IMR-90 (cell line): ENCODE data around the gene SLC16A1. TPM values are rescaled to one million over a fixed set of nuclear protein-coding genes. Genes with fewer than 3 reads are reported as not detected.

Experiments
- ATAC-seq: fragments of 200-7000 bp; cut with Tn5 transposase; 2 replicates; pipeline ENCODE4 v1.9.1; 2020; ENCODE audit warnings: low read depth, mild to moderate bottlenecking, moderate library complexity
- BruUV-seq: library from RNA; stranded (reverse); fragments of 400-500 nt; replicated peaks from 2 replicates; lab custom pipeline; 2021; lab: Mats Ljungman, UMichigan
- CTCF ChIA-PET: fragments of 300-600 bp; formaldehyde crosslinking; extraction: SDS; loops from one replicate; lab custom pipeline; 2021; ENCODE audit warnings: antibody characterized with exemption; lab: Yijun Ruan, JAX
- POLR2A ChIA-PET: fragments of 300-600 bp; sonication (Branson Sonifier 250); formaldehyde crosslinking; loops from one replicate; lab custom pipeline; 2022; ENCODE audit warnings: antibody characterized with exemption; ENCODE audit not compliant: unreplicated experiment; lab: Charles Lee
- DNase-seq: peaks from one replicate; pipeline ENCODE4 v3.0.0; 2013
- H2AFZ ChIP-seq: replicated peaks from 2 replicates; pipeline ENCODE3; 2013; ENCODE audit warnings: low read length, mild to moderate bottlenecking; ENCODE audit not compliant: poor library complexity
- H2AK5ac ChIP-seq: 2 replicates; pipeline ENCODE4 v1.6.1; 2013; ENCODE audit warnings: low read depth, low read length, inconsistent platforms
- H2AK9ac ChIP-seq: replicated peaks from 2 replicates; pipeline ENCODE3; 2013; ENCODE audit warnings: mild to moderate bottlenecking, low read depth, low read length, moderate library complexity; ENCODE audit not compliant: poor library complexity
- H2BK120ac ChIP-seq: 2 replicates; pipeline ENCODE4 v1.6.1; 2013; ENCODE audit warnings: low read depth, low read length, inconsistent platforms
- H2BK15ac ChIP-seq: 3 replicates; pipeline ENCODE4 v1.6.1; 2013; ENCODE audit warnings: low read depth, low read length, inconsistent platforms
- H2BK20ac ChIP-seq: 2 replicates; pipeline ENCODE4 v1.6.1; 2013; ENCODE audit warnings: low read depth, mild to moderate bottlenecking, inconsistent platforms, low read length, moderate library complexity
- H2BK5ac ChIP-seq: 2 replicates; pipeline ENCODE4 v1.6.1; 2013; ENCODE audit warnings: mild to moderate bottlenecking, low read depth, low read length, inconsistent platforms; ENCODE audit not compliant: poor library complexity, severe bottlenecking
- H3K14ac ChIP-seq: replicated peaks from 2 replicates; pipeline ENCODE4 v1.6.1; 2013; ENCODE audit warnings: low read depth, low read length, inconsistent platforms
- H3K18ac ChIP-seq: 2 replicates; pipeline ENCODE4 v1.6.1; 2013; ENCODE audit warnings: low read depth, low read length, control low read depth
- H3K23ac ChIP-seq: 2 replicates; pipeline ENCODE4 v1.6.1; 2013; ENCODE audit warnings: low read depth, low read length, inconsistent platforms
- H3K27ac ChIP-seq: 2 replicates; pipeline ENCODE4 v1.5.1; 2013; ENCODE audit warnings: mild to moderate bottlenecking, control low read depth, low read length; ENCODE audit not compliant: insufficient read depth
- H3K27me3 ChIP-seq: 2 replicates; pipeline ENCODE4 v1.6.1; 2013; ENCODE audit warnings: low read length; ENCODE audit not compliant: control insufficient read depth, insufficient read depth
- H3K36me3 ChIP-seq: 2 replicates; pipeline ENCODE4 v1.6.1; 2013; ENCODE audit warnings: low read length, mixed read lengths; ENCODE audit not compliant: control insufficient read depth, insufficient read depth
- H3K4ac ChIP-seq: 2 replicates; pipeline ENCODE4 v1.6.1; 2013; ENCODE audit warnings: low read depth, low read length, inconsistent platforms
- H3K4me1 ChIP-seq: 2 replicates; pipeline ENCODE4 v1.6.1; 2013; ENCODE audit warnings: low read length, mixed read lengths; ENCODE audit not compliant: control insufficient read depth, insufficient read depth
- H3K4me2 ChIP-seq: 2 replicates; pipeline ENCODE4 v1.6.1; 2013; ENCODE audit warnings: low read depth, mild to moderate bottlenecking, control low read depth, low read length, moderate library complexity
- H3K4me3 ChIP-seq: 2 replicates; pipeline ENCODE4 v1.5.1; 2013; ENCODE audit warnings: low read depth, mild to moderate bottlenecking, control low read depth, low read length, moderate library complexity; ENCODE audit not compliant: insufficient read depth
- H3K56ac ChIP-seq: 2 replicates; pipeline ENCODE4 v1.6.1; 2013; ENCODE audit warnings: low read length, inconsistent platforms; ENCODE audit not compliant: insufficient read depth; ENCODE audit errors: extremely low read depth
- H3K79me1 ChIP-seq, 2 experiments: 2 replicates each; pipeline ENCODE4 v1.6.1; 2013; ENCODE audit warnings: low read length in 2 of 2, inconsistent platforms in 1 of 2, low read depth in 1 of 2
- H3K9ac ChIP-seq: 2 replicates; pipeline ENCODE4 v1.6.1; 2013; ENCODE audit warnings: low read depth, low read length, control low read depth
- H3K9me1 ChIP-seq: 2 replicates; pipeline ENCODE4 v1.6.1; 2013; ENCODE audit warnings: low read length, inconsistent platforms; ENCODE audit not compliant: insufficient read depth
- H3K9me3 ChIP-seq: 2 replicates; pipeline ENCODE4 v1.6.1; 2013; ENCODE audit warnings: low read length; ENCODE audit not compliant: control insufficient read depth, insufficient read depth
- H4K20me1 ChIP-seq: 2 replicates; pipeline ENCODE4 v1.6.1; 2013; ENCODE audit warnings: low read length, inconsistent platforms; ENCODE audit not compliant: insufficient read depth
- H4K5ac ChIP-seq: 2 replicates; pipeline ENCODE4 v1.6.1; 2013; ENCODE audit warnings: mild to moderate bottlenecking, low read depth, low read length, control low read depth
- H4K8ac ChIP-seq, 2 experiments: 2 replicates each; pipeline ENCODE4 v1.6.1; 2013; ENCODE audit warnings: low read depth in 2 of 2, low read length in 2 of 2, control low read depth in 1 of 2, inconsistent platforms in 1 of 2
- H4K91ac ChIP-seq: 2 replicates; pipeline ENCODE4 v1.6.1; 2013; ENCODE audit warnings: low read depth, low read length, inconsistent platforms; ENCODE audit not compliant: insufficient read depth
- BHLHE40 ChIP-seq: fragments of 150-350 bp; IDR thresholded peaks from 2 replicates; pipeline ENCODE4 v1.6.1; 2016; ENCODE audit warnings: mild to moderate bottlenecking, low read depth, low read length
- CEBPB ChIP-seq: IDR thresholded peaks from 2 replicates; pipeline ENCODE4 v1.6.1; 2012; ENCODE audit warnings: low read depth, low read length, improper control_type of control experiment
- CTCF ChIP-seq: conservative IDR thresholded peaks from 2 replicates; pipeline ENCODE4 v1.5.1; 2012; ENCODE audit warnings: mild to moderate bottlenecking, low read depth, low read length, improper control_type of control experiment
- MAFK ChIP-seq: IDR thresholded peaks from 2 replicates; pipeline ENCODE4 v1.6.1; 2012; ENCODE audit warnings: low read depth, low read length, improper control_type of control experiment
- NFE2L2 ChIP-seq: fragments of 150-350 bp; IDR thresholded peaks from 2 replicates; pipeline ENCODE4 v1.6.1; 2016; ENCODE audit warnings: low read depth, mild to moderate bottlenecking, low read length
- RAD21 ChIP-seq: IDR thresholded peaks from 2 replicates; pipeline ENCODE4 v1.6.1; 2012; ENCODE audit warnings: low read length, improper control_type of control experiment
- RCOR1 ChIP-seq: IDR thresholded peaks from 2 replicates; pipeline ENCODE4 v1.6.1; 2012; ENCODE audit warnings: mild to moderate bottlenecking, low read length, improper control_type of control experiment; ENCODE audit not compliant: insufficient replicate concordance
- RFX5 ChIP-seq: IDR thresholded peaks from 2 replicates; pipeline ENCODE4 v1.8.0; 2012; ENCODE audit warnings: low read depth, mild to moderate bottlenecking, low read length, moderate library complexity
- SMC3 ChIP-seq: fragments of 150-350 bp; IDR thresholded peaks from 2 replicates; pipeline ENCODE4 v1.6.1; 2016; ENCODE audit warnings: low read depth, mild to moderate bottlenecking, antibody characterized with exemption, low read length, moderate library complexity
- USF2 ChIP-seq: fragments of 150-350 bp; IDR thresholded peaks from 2 replicates; pipeline ENCODE4 v1.6.1; 2017; ENCODE audit warnings: mild to moderate bottlenecking, antibody characterized with exemption, low read length, low read depth
- WGBS, 2 experiments: methylation state at CpG; one replicate each; pipeline versions ENCODE4 v1.1.5 to v1.1.7; 2013; ENCODE audit warnings: missing lambda C conversion rate in 2 of 2; ENCODE audit not compliant: insufficient read length in 1 of 2; ENCODE audit errors: extremely low coverage in 2 of 2; 5-methylcytosine and 5-hydroxymethylcytosine counted together
- dilution Hi-C: fragments of 300-500 bp; cut with HindIII; formaldehyde crosslinking; loops from one replicate; pipeline ENCODE4 v1.14.3; 2018; ENCODE audit warnings: low sequenced_read_pairs; ENCODE audit not compliant: unreplicated experiment
- in situ Hi-C: fragments of 300-500 bp; cut with MboI; formaldehyde crosslinking; loops from 3 replicates; pipeline ENCODE4 v1.14.3; 2019; ENCODE audit warnings: low sequenced_read_pairs, inconsistent platforms, mixed read lengths
- intact Hi-C: fragments of 100-400 bp; cut with micrococcal nuclease; formaldehyde crosslinking; loops from 2 replicates; pipeline ENCODE4 v1.10.0; 2022
- polyA plus RNA-seq, 3 experiments: library from polyadenylated mRNA; depleted of rRNA; stranded (reverse); fragments of >200 nt; gene quantifications; 2 replicates each; pipeline ENCODE4 v1.2.3, GENCODE V29; 2012; ENCODE audit warnings: low replicate concordance in 1 of 3
- total RNA-seq: library from RNA; depleted of rRNA; stranded (reverse); fragments of >200 nt; gene quantifications from 2 replicates; pipeline ENCODE4 v1.2.3, GENCODE V29; 2012
- TF ChIP-seq, protein P1 (sequence below): fragments of 150-350 bp; IDR thresholded peaks from 2 replicates; pipeline ENCODE4 v1.6.1; 2016; ENCODE audit warnings: low read depth, mild to moderate bottlenecking, low read length, moderate library complexity, borderline replicate concordance

Gene SLC16A1
- total and polyA plus RNA-seq, 2 of the 4 experiments (the other 2 are of a cell fraction): 32.9 to 156 TPM

DNA sequence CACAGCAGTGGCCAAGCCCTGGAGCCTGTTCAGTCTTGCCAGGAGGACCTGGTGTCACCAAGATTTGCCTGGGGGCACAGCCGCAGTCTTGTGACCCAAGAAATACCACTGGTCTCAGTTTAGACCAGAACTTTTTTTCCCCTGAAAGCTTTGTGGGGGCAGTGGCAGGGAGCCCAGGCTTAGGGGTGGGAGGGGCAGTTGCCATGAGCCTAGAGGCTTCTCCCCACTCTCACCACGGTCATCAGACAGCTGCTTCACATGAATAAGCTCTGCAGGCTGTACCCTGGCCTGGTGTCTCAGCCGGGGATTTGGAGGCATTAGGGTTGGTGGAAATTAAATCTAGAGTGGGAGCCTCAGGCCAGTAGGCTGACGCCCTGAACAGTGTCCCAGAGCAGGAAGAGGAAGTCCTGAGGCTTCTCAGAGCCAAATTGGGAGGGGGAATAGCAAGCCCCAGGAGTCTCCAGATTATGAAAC is 73.7 kb downstream of the SLC16A1 start:
- TF ChIP-seq RFX5 (no peak), RAD21 (no peak), USF2 (no peak), SMC3 (no peak), NFE2L2 (no peak), CTCF (no peak), BHLHE40 (no peak), CEBPB (no peak), MAFK (no peak), RCOR1 (no peak)
- TF ChIP-seq, protein P1, sequence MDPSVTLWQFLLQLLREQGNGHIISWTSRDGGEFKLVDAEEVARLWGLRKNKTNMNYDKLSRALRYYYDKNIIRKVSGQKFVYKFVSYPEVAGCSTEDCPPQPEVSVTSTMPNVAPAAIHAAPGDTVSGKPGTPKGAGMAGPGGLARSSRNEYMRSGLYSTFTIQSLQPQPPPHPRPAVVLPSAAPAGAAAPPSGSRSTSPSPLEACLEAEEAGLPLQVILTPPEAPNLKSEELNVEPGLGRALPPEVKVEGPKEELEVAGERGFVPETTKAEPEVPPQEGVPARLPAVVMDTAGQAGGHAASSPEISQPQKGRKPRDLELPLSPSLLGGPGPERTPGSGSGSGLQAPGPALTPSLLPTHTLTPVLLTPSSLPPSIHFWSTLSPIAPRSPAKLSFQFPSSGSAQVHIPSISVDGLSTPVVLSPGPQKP: no peak
- Histone ChIP-seq H3K36me3 (no peaks in the 10 kb centered on the region), H3K23ac (no peak overlapping the region), H4K5ac (no peak overlapping the region), H3K4ac (no peak overlapping the region), H2AFZ (peak overlapping the region; percentile 26), H2BK15ac (no peak overlapping the region), H4K20me1 (no peaks in the 10 kb centered on the region), H3K9ac (no peak overlapping the region), H3K27ac (no peak overlapping the region), H3K56ac (no peak overlapping the region), H4K91ac (no peak overlapping the region), H2AK5ac (no peak overlapping the region), H4K8ac (no peak overlapping the region), H3K18ac (no peak overlapping the region), H3K4me1 (peaks cover 5% of the 10 kb centered on the region), H3K14ac (no peak overlapping the region), H3K9me3 (no peaks in the 10 kb centered on the region), H2AK9ac (no peak overlapping the region), H2BK5ac (no peak overlapping the region), H3K79me1 (no peaks in the 10 kb centered on the region), H2BK120ac (no peak overlapping the region), H3K27me3 (peaks cover 5% of the 10 kb centered on the region), H3K4me2 (no peak overlapping the region), H3K9me1 (no peaks in the 10 kb centered on the region; the same call in 1 of the 2 replicates), H2BK20ac (no peak overlapping the region), H3K4me3 (no peak overlapping the region)
- dilution Hi-C loops (no loop called here), in situ Hi-C loops (loop anchor here (5.0 kb wide), 1 partner anchor 160 kb away; no protein-coding TSS in a partner anchor), intact Hi-C loops (no loop called here)
- no peak for ATAC-seq
- no TSS peak for BruUV-seq
- ChIA-PET CTCF (interaction anchor here (0.9 to 1.6 kb wide), 4 partner anchors 53 to 190 kb away, joined by 3 to 13 read pairs (median 4); partner anchors contain the start of gene LRIG2), POLR2A (no interaction called here)
- 72% methylated on average over 2 of the region's 4 CpGs; no CpG with 5 or more reads in 1 of the 2 experiments for WGBS, 2 experiments
- no peak for DNase-seq
